Measurements from ENCODE around the gene FEZ2.

Gene FEZ2

DNA sequence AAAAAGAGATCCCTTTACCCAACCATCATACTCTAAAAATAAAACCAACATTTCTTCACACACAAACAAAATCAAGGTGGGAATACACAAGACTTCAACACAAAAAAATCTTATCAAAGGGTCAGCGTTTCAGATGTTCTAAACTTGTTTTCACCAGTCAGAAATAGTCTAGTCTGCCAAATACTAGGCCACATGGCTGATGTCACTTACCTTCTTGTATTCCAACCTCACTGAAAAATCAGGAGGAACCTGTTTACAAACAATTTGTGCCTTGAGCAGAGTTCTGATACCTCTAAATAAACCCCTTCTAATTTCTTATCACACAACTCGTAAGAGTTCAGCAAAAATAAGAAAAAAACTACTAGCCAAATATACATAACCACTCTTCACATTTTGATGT, 20.1 kb downstream of the FEZ2 start:
- Histone ChIP-seq H2BK5ac (ENCODE audit: low read depth, low read length, poor library complexity) (no peak overlapping the region), H2AFZ (ENCODE audit: insufficient read depth, low read length, poor library complexity) (no peak overlapping the region), H3K4me3 (ENCODE audit: low read depth, low read length) (no peak overlapping the region), H3K4ac (ENCODE audit: low read depth, low read length) (no peak overlapping the region), H3K79me1 (ENCODE audit: low read length) (no peaks in the 10 kb centered on the region), H2AK5ac (ENCODE audit: low read length) (no peak overlapping the region), H3K4me1 (ENCODE audit: control insufficient read depth in 1 of 2, insufficient read depth in 2 of 2, low read length in 2 of 2) (no peaks in the 10 kb centered on the region), H3K9me3 (ENCODE audit: insufficient read depth, low read depth, low read length) (no peaks in the 10 kb centered on the region), H3K14ac (ENCODE audit: low read length) (no peak overlapping the region), H3K79me2 (ENCODE audit: control insufficient read depth, insufficient read depth, low read length, poor library complexity) (no peaks in the 10 kb centered on the region), H3K27me3 (ENCODE audit: insufficient read depth, low read length) (no peaks in the 10 kb centered on the region), H2BK120ac (ENCODE audit: insufficient read depth, low read length, poor library complexity) (no peak overlapping the region), H4K8ac (ENCODE audit: low read depth, low read length) (no peak overlapping the region), H3K27ac (ENCODE audit: low read depth, low read length) (no peak overlapping the region), H3K18ac (ENCODE audit: low read length) (no peak overlapping the region), H3K23ac (ENCODE audit: low read length) (no peak overlapping the region), H3K9ac (ENCODE audit: low read length) (no peak overlapping the region), H4K12ac (ENCODE audit: low read depth, low read length) (no peak overlapping the region), H3K36me3 (ENCODE audit: control insufficient read depth in 1 of 2, insufficient read depth in 2 of 2, low read length in 2 of 2) (peaks cover 13 to 19% of the 10 kb centered on the region in 2 experiments), H3K4me2 (ENCODE audit: low read length) (no peak overlapping the region), H4K91ac (ENCODE audit: low read depth, low read length) (no peak overlapping the region), H2BK12ac (ENCODE audit: low read length) (no peak overlapping the region)
- WGBS (ENCODE audit: extremely low coverage, insufficient coverage, insufficient read length), result 100% methylated on average over 1 of the region's 2 CpGs
- peak in 1 of 2 donors; percentile 23 for DNase-seq

GRCh38 chr2:36574560-36574959, 23.4 kb downstream of the FEZ2 start:
- no peak overlapping the region for H4K91ac ChIP-seq (ENCODE audit: low read depth, low read length)
- H3K9ac ChIP-seq (ENCODE audit: low read length), result no peak overlapping the region
- H3K36me3 ChIP-seq (ENCODE audit: control insufficient read depth in 1 of 2, insufficient read depth in 2 of 2, low read length in 2 of 2), result peaks cover 10 to 12% of the 10 kb centered on the region in 2 experiments
- no peak overlapping the region for H2BK120ac ChIP-seq (ENCODE audit: insufficient read depth, low read length, poor library complexity)
- H2BK5ac ChIP-seq (ENCODE audit: low read depth, low read length, poor library complexity), result no peak overlapping the region
- no peak overlapping the region for H2AFZ ChIP-seq (ENCODE audit: insufficient read depth, low read length, poor library complexity)
- no peak overlapping the region for H3K4me3 ChIP-seq (ENCODE audit: low read depth, low read length)
- H3K4ac ChIP-seq (ENCODE audit: low read depth, low read length), result no peak overlapping the region
- DNase-seq, result no peak
- H4K8ac ChIP-seq (ENCODE audit: low read depth, low read length), result no peak overlapping the region
- WGBS (ENCODE audit: extremely low coverage, insufficient coverage, insufficient read length), result no CpG with 5 or more reads among the region's 2 CpGs
- no peaks in the 10 kb centered on the region for H3K27me3 ChIP-seq (ENCODE audit: insufficient read depth, low read length)
- H4K12ac ChIP-seq (ENCODE audit: low read depth, low read length), result no peak overlapping the region
- H3K79me1 ChIP-seq (ENCODE audit: low read length), result no peaks in the 10 kb centered on the region
- peaks cover 0 to 2% of the 10 kb centered on the region in 2 experiments for H3K4me1 ChIP-seq (ENCODE audit: control insufficient read depth in 1 of 2, insufficient read depth in 2 of 2, low read length in 2 of 2)
- no peak overlapping the region for H2BK12ac ChIP-seq (ENCODE audit: low read length)
- no peak overlapping the region for H3K14ac ChIP-seq (ENCODE audit: low read length)
- no peaks in the 10 kb centered on the region for H3K9me3 ChIP-seq (ENCODE audit: insufficient read depth, low read depth, low read length)
- no peak overlapping the region for H3K23ac ChIP-seq (ENCODE audit: low read length)
- no peak overlapping the region for H2AK5ac ChIP-seq (ENCODE audit: low read length)
- H3K4me2 ChIP-seq (ENCODE audit: low read length), result no peak overlapping the region
- H3K27ac ChIP-seq (ENCODE audit: low read depth, low read length), result no peak overlapping the region
- no peak overlapping the region for H3K18ac ChIP-seq (ENCODE audit: low read length)
- H3K79me2 ChIP-seq (ENCODE audit: control insufficient read depth, insufficient read depth, low read length, poor library complexity), result no peaks in the 10 kb centered on the region

- no peak overlapping the region for H3K4me3 ChIP-seq (ENCODE audit: low read depth, low read length)
- H4K12ac ChIP-seq (ENCODE audit: low read depth, low read length), result no peak overlapping the region
- H3K4ac ChIP-seq (ENCODE audit: low read depth, low read length), result no peak overlapping the region
- H3K14ac ChIP-seq (ENCODE audit: low read length), result no peak overlapping the region
- H3K4me1 ChIP-seq (ENCODE audit: control insufficient read depth in 1 of 2, insufficient read depth in 2 of 2, low read length in 2 of 2), result peaks cover 0 to 3% of the 10 kb centered on the region in 2 experiments
- no peak for DNase-seq
- H2AK5ac ChIP-seq (ENCODE audit: low read length), result no peak overlapping the region
- H3K27ac ChIP-seq (ENCODE audit: low read depth, low read length), result no peak overlapping the region
- no peak overlapping the region for H4K91ac ChIP-seq (ENCODE audit: low read depth, low read length)
- H2BK120ac ChIP-seq (ENCODE audit: insufficient read depth, low read length, poor library complexity), result no peak overlapping the region
- no peak overlapping the region for H2BK12ac ChIP-seq (ENCODE audit: low read length)
- no peaks in the 10 kb centered on the region for H3K27me3 ChIP-seq (ENCODE audit: insufficient read depth, low read length)
- H4K8ac ChIP-seq (ENCODE audit: low read depth, low read length), result no peak overlapping the region
- no peak overlapping the region for H3K18ac ChIP-seq (ENCODE audit: low read length)
- no peaks in the 10 kb centered on the region for H3K79me1 ChIP-seq (ENCODE audit: low read length)
- no peak overlapping the region for H3K4me2 ChIP-seq (ENCODE audit: low read length)
- no peaks in the 10 kb centered on the region for H3K79me2 ChIP-seq (ENCODE audit: control insufficient read depth, insufficient read depth, low read length, poor library complexity)
- no peak overlapping the region for H3K9ac ChIP-seq (ENCODE audit: low read length)
- no peak overlapping the region for H2AFZ ChIP-seq (ENCODE audit: insufficient read depth, low read length, poor library complexity)
- no CpG with 5 or more reads among the region's 1 CpG for WGBS (ENCODE audit: extremely low coverage, insufficient coverage, insufficient read length)
- H3K36me3 ChIP-seq (ENCODE audit: control insufficient read depth in 1 of 2, insufficient read depth in 2 of 2, low read length in 2 of 2), result peaks cover 4 to 7% of the 10 kb centered on the region in 2 experiments
- no peak overlapping the region for H3K23ac ChIP-seq (ENCODE audit: low read length)
- no peaks in the 10 kb centered on the region for H3K9me3 ChIP-seq (ENCODE audit: insufficient read depth, low read depth, low read length)
- no peak overlapping the region for H2BK5ac ChIP-seq (ENCODE audit: low read depth, low read length, poor library complexity)
Measured at GRCh38 chr2:36573165-36573564, 24.8 kb downstream of the FEZ2 start.

- no peak overlapping the region for H3K4ac ChIP-seq (ENCODE audit: low read depth, low read length)
- no CpG with 5 or more reads among the region's 4 CpGs for WGBS (ENCODE audit: extremely low coverage, insufficient coverage, insufficient read length)
- H3K79me2 ChIP-seq (ENCODE audit: control insufficient read depth, insufficient read depth, low read length, poor library complexity), result no peaks in the 10 kb centered on the region
- no peak overlapping the region for H2AFZ ChIP-seq (ENCODE audit: insufficient read depth, low read length, poor library complexity)
- no peak overlapping the region for H4K91ac ChIP-seq (ENCODE audit: low read depth, low read length)
- H3K36me3 ChIP-seq (ENCODE audit: control insufficient read depth in 1 of 2, insufficient read depth in 2 of 2, low read length in 2 of 2), result peaks cover 4 to 7% of the 10 kb centered on the region in 2 experiments
- no peak overlapping the region for H3K4me2 ChIP-seq (ENCODE audit: low read length)
- no peak overlapping the region for H2BK5ac ChIP-seq (ENCODE audit: low read depth, low read length, poor library complexity)
- H3K14ac ChIP-seq (ENCODE audit: low read length), result no peak overlapping the region
- H3K18ac ChIP-seq (ENCODE audit: low read length), result no peak overlapping the region
- no peak overlapping the region for H3K4me3 ChIP-seq (ENCODE audit: low read depth, low read length)
- H4K8ac ChIP-seq (ENCODE audit: low read depth, low read length), result no peak overlapping the region
- no peak overlapping the region for H2AK5ac ChIP-seq (ENCODE audit: low read length)
- no peak overlapping the region for H3K9ac ChIP-seq (ENCODE audit: low read length)
- H3K23ac ChIP-seq (ENCODE audit: low read length), result no peak overlapping the region
- no peak for DNase-seq
- no peaks in the 10 kb centered on the region for H3K9me3 ChIP-seq (ENCODE audit: insufficient read depth, low read depth, low read length)
- no peak overlapping the region for H2BK120ac ChIP-seq (ENCODE audit: insufficient read depth, low read length, poor library complexity)
- H3K27me3 ChIP-seq (ENCODE audit: insufficient read depth, low read length), result no peaks in the 10 kb centered on the region
- H3K27ac ChIP-seq (ENCODE audit: low read depth, low read length), result no peak overlapping the region
- no peaks in the 10 kb centered on the region for H3K79me1 ChIP-seq (ENCODE audit: low read length)
- H4K12ac ChIP-seq (ENCODE audit: low read depth, low read length), result no peak overlapping the region
- H3K4me1 ChIP-seq (ENCODE audit: control insufficient read depth in 1 of 2, insufficient read depth in 2 of 2, low read length in 2 of 2), result peaks cover 0 to 3% of the 10 kb centered on the region in 2 experiments
- H2BK12ac ChIP-seq (ENCODE audit: low read length), result no peak overlapping the region
Measured at GRCh38 chr2:36572719-36573059, 25.3 kb downstream of the FEZ2 start.
